Activated gamma-delta T cell (primary cell): ENCODE data around the gene MMUT.
"Not testable (repeated sequence)": the region's sequence is repeated elsewhere in the genome, so short reads cannot be mapped to it uniquely, and the experiment has no call there.

Experiments used
- DNase-seq: peaks from one replicate; lab custom pipeline; 2025; lab: John Stamatoyannopoulos, UW
- total RNA-seq, 2 donors: gene quantifications; one replicate each; lab custom pipeline; 2026; lab: John Stamatoyannopoulos, UW

Gene MMUT
- total RNA-seq = 31.3 to 32.0 reads per million in 2 donors

GRCh38 chr6:49462927-49463611 is at the start of gene MMUT, which contains the start of gene CENPQ:
TSS of gene MMUT (minus strand) at chr6:49463253. CDS start at chr6:49459466, 3,787 bp downstream.
TSS of gene CENPQ (plus strand) at chr6:49463370. CDS start at chr6:49470177, 6,807 bp downstream.
- peak; percentile 80 for DNase-seq

GRCh38 chr6:49509342-49509741 is 46.3 kb upstream of the MMUT start:
- DNase-seq = no peak

- no peak for DNase-seq
Measured at GRCh38 chr6:49506569-49507111, 43.6 kb upstream of the MMUT start.

- no peak for DNase-seq
Measured at GRCh38 chr6:49504666-49505065, 41.6 kb upstream of the MMUT start.

GRCh38 chr6:49499623-49500022 is 36.6 kb upstream of the MMUT start, which contains the start of gene GLYATL3:
TSS of gene GLYATL3 (plus strand) at chr6:49499923. CDS start at chr6:49511991, 12,068 bp downstream.
- no peak for DNase-seq

GRCh38 chr6:49499126-49499525 is 36.1 kb upstream of the MMUT start:
- DNase-seq = no peak

GRCh38 chr6:49497304-49497703 is 34.3 kb upstream of the MMUT start:
- DNase-seq = no peak

GRCh38 chr6:49490633-49491032 is 27.6 kb upstream of the MMUT start:
- DNase-seq = no peak

GRCh38 chr6:49483380-49483779 is 20.3 kb upstream of the MMUT start:
- DNase-seq = not testable (repeated sequence)

GRCh38 chr6:49481846-49482245 is 18.8 kb upstream of the MMUT start:
- not testable (repeated sequence) for DNase-seq

- no peak for DNase-seq
Measured at GRCh38 chr6:49479308-49479970, 16.4 kb upstream of the MMUT start.

GRCh38 chr6:49476564-49476963 is 13.5 kb upstream of the MMUT start:
- not testable (repeated sequence) for DNase-seq

- no peak for DNase-seq
Measured at GRCh38 chr6:49468042-49468441, 5.0 kb upstream of the MMUT start.

- DNase-seq = no peak
Measured at GRCh38 chr6:49464691-49465090, 1.6 kb upstream of the MMUT start.

- DNase-seq = no peak
Measured at GRCh38 chr6:49463612-49463967, 537 bp upstream of the MMUT start.

GRCh38 chr6:49462599-49462926 is 490 bp downstream of the MMUT start:
- no peak for DNase-seq

- DNase-seq = no peak
Measured at GRCh38 chr6:49462071-49462470, 982 bp downstream of the MMUT start.

- no peak for DNase-seq
Measured at GRCh38 chr6:49457771-49458170, 5.3 kb downstream of the MMUT start.

GRCh38 chr6:49454787-49455709 is 8.0 kb downstream of the MMUT start:
- DNase-seq = no peak

GRCh38 chr6:49453221-49453620 is 9.8 kb downstream of the MMUT start:
- no peak for DNase-seq

GRCh38 chr6:49430866-49431265 is 32.2 kb downstream of the MMUT start:
- no peak for DNase-seq

- no peak for DNase-seq
Measured at GRCh38 chr6:49430187-49430586, 32.9 kb downstream of the MMUT start.
